ENCODE measurements around the gene BRD1. TPM values are rescaled to one million over a fixed set of nuclear protein-coding genes. Genes with fewer than 3 reads are reported as not detected.

BRD1 gene
- total and polyA plus RNA-seq, 8 donors = 14.0 to 26.3 (median 17.8) TPM

GRCh38 chr22:49754696-49755630 lies 72.7 kb downstream of the BRD1 start:
- no peaks in the 10 kb centered on the region for H3K4me1 ChIP-seq
- DNase-seq (peak in 3 of 6 donors; percentile 26 to 47 (median 47)), ATAC-seq (no peak), FAIRE-seq (no peak)
- H3K27me3 ChIP-seq = no peaks in the 10 kb centered on the region
- H3K4me3 ChIP-seq = no peak overlapping the region
- TF ChIP-seq CTCF (IDR thresholded peaks at IDR 0.05) = no peak
- 56 to 67% methylated on average over 23 to 25 of the region's 25 CpGs for WGBS, 2 donors
- no peaks in the 10 kb centered on the region for H3K9me3 ChIP-seq
- H3K27ac ChIP-seq = no peak overlapping the region
- no peaks in the 10 kb centered on the region for H3K36me3 ChIP-seq
- intact Hi-C loops (cut with DNase I) = no loop called here

- no peak for FAIRE-seq
- no peaks in the 10 kb centered on the region for H3K9me3 ChIP-seq
- no peak for TF ChIP-seq CTCF (IDR thresholded peaks at IDR 0.05)
- DNase-seq = peak in 1 of 6 donors; percentile 39
- no peak for ATAC-seq
- no peak overlapping the region for H3K4me3 ChIP-seq
- 64 to 71% methylated on average over 20 of the region's 20 CpGs for WGBS, 2 donors
- H3K36me3 ChIP-seq = no peaks in the 10 kb centered on the region
- no peaks in the 10 kb centered on the region for H3K4me1 ChIP-seq
- no peaks in the 10 kb centered on the region for H3K27me3 ChIP-seq
- no peak overlapping the region for H3K27ac ChIP-seq
- intact Hi-C loops (cut with DNase I) = no loop called here
Measured at GRCh38 chr22:49753961-49754695, 73.5 kb downstream of the BRD1 start.

- TF ChIP-seq CTCF (IDR thresholded peaks at IDR 0.05) = no peak
- Histone ChIP-seq H3K27ac (no peak overlapping the region), H3K36me3 (no peaks in the 10 kb centered on the region), H3K4me1 (no peaks in the 10 kb centered on the region), H3K27me3 (no peaks in the 10 kb centered on the region), H3K9me3 (no peaks in the 10 kb centered on the region), H3K4me3 (no peak overlapping the region)
- FAIRE-seq (no peak), DNase-seq (peak in 1 of 6 donors; percentile 38), ATAC-seq (no peak)
- WGBS, 2 donors = 70 to 80% methylated on average over 20 of the region's 20 CpGs
- intact Hi-C loops (cut with DNase I) = no loop called here
Measured at GRCh38 chr22:49753276-49753890, 74.3 kb downstream of the BRD1 start.

- no peak for ATAC-seq
- Histone ChIP-seq H3K4me3 (no peak overlapping the region), H3K4me1 (no peaks in the 10 kb centered on the region), H3K36me3 (no peaks in the 10 kb centered on the region), H3K27ac (no peak overlapping the region), H3K9me3 (no peaks in the 10 kb centered on the region), H3K27me3 (no peaks in the 10 kb centered on the region)
- no peak for TF ChIP-seq CTCF (IDR thresholded peaks at IDR 0.05)
- intact Hi-C loops (cut with DNase I) = no loop called here
- no peak for FAIRE-seq
- DNase-seq = peak in 1 of 6 donors; percentile 46
- WGBS, 2 donors = 20 to 26% methylated on average over 21 of the region's 21 CpGs
Measured at GRCh38 chr22:49752598-49753091, 75.0 kb downstream of the BRD1 start.
